ENCODE measurements around the gene SLC9A9.

The SLC9A9 gene

DNA sequence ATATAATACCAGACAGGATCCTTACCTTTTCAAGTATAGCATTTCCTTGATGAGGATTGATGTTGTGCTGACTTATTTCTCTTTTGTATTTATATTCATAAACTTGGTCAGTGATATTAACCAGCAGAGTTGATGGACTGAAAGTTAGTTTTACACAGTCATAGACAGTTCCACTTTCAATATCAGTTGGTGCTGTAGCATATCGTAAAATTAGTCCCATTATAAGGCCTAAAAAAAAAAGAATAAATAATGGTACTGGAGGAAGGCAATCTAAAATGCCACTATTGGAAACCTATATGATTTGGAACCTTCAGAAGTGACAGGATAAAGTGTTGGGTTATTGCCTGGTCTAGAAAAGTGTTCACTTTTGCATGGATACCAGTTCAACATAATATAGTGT, 16.3 kb downstream of the SLC9A9 start:
- no peak for TF ChIP-seq CTCF (IDR thresholded peaks at IDR 0.05; ENCODE audit: insufficient read depth, low read depth, low read length, missing control alignments)
- no peak for DNase-seq (ENCODE audit: low read depth)
- no peak overlapping the region for H3K4me3 ChIP-seq (ENCODE audit: low read length)

- DNase-seq (ENCODE audit: low read depth): peak; percentile 55
- no peak overlapping the region for H3K4me3 ChIP-seq (ENCODE audit: low read length)
- no peak for TF ChIP-seq CTCF (IDR thresholded peaks at IDR 0.05; ENCODE audit: insufficient read depth, low read depth, low read length, missing control alignments)
Measured at GRCh38 chr3:143831208-143831607, 17.1 kb downstream of the SLC9A9 start.

- DNase-seq (ENCODE audit: low read depth): no peak
- no peak for TF ChIP-seq CTCF (IDR thresholded peaks at IDR 0.05; ENCODE audit: insufficient read depth, low read depth, low read length, missing control alignments)
- H3K4me3 ChIP-seq (ENCODE audit: low read length): no peak overlapping the region
Measured at GRCh38 chr3:143830786-143831185, 17.5 kb downstream of the SLC9A9 start.

DNA sequence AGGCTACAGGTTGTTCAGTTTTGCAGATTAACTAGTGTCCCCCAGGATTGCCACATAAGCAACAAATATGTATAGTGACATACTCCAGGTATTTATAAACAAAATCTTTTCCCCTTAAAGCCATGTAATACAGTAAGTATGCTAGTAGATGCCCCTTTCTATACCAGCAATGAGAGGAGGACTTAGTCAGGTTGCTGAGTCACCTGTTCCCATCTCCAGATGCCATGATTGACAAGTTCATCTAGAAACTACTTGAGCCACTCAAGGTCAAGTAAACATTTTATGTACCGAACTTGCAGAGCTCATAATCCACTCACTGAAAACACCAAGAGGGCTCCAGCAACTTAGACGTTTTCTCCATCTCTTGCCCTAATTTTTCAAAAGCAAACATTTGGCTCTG, 18.2 kb downstream of the SLC9A9 start:
- peak; percentile 64 for DNase-seq (ENCODE audit: low read depth)
- TF ChIP-seq CTCF (IDR thresholded peaks at IDR 0.05; ENCODE audit: insufficient read depth, low read depth, low read length, missing control alignments): no peak
- H3K4me3 ChIP-seq (ENCODE audit: low read length): no peak overlapping the region

- TF ChIP-seq CTCF (IDR thresholded peaks at IDR 0.05; ENCODE audit: insufficient read depth, low read depth, low read length, missing control alignments): no peak
- peak; percentile 35 for DNase-seq (ENCODE audit: low read depth)
- H3K4me3 ChIP-seq (ENCODE audit: low read length): no peak overlapping the region
Measured at GRCh38 chr3:143827425-143827824, 20.8 kb downstream of the SLC9A9 start.

DNA sequence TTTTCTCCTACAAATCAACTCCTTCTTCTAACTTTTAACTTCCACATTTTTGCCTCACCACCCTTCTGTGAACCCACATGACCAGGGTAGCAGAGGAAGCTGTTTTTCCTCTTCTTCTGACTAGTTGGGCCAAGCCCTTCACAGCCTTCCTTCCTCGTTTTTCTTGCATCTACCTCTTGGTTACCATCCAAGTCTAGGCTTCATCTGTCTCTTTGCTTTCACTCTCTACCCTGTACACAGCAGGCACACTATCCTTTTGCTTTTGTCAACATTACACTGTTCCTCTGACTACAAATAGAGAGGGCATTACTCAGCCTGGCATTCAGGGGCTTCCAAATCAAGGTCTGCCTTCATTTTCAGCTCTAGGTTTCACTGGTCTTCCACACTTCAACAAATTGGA, 22.0 kb downstream of the SLC9A9 start:
- TF ChIP-seq CTCF (IDR thresholded peaks at IDR 0.05; ENCODE audit: insufficient read depth, low read depth, low read length, missing control alignments): no peak
- no peak for DNase-seq (ENCODE audit: low read depth)
- H3K4me3 ChIP-seq (ENCODE audit: low read length): no peak overlapping the region

DNA sequence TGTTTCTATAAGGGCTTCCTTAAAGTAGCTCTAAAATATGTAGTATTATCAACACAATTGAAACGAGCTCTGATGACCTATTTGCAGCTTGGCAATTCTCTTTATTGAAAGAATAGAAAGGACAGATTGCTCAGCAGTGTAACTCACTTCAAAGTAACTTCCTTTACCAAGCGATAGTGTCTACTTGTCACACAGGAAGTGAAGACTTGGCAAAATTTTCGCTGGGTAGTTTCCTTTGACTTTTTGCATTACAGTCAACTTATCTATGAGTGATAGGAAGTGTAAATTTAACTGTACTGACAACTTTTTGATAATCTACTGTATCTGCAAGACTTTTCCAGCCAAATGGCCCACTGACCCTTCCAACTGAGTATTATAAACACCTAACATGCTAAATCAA, 22.8 kb downstream of the SLC9A9 start:
- no peak for TF ChIP-seq CTCF (IDR thresholded peaks at IDR 0.05; ENCODE audit: insufficient read depth, low read depth, low read length, missing control alignments)
- H3K4me3 ChIP-seq (ENCODE audit: low read length): no peak overlapping the region
- DNase-seq (ENCODE audit: low read depth): no peak

Measured in epithelial cell of esophagus (primary cell).